Tibial nerve (tissue), 4 donors: ENCODE data around the gene MEF2C. TPM values are rescaled to one million over a fixed set of nuclear protein-coding genes. Genes with fewer than 3 reads are reported as not detected.

Experiments
- DNase-seq, 2 donors: peaks; one replicate each; pipeline ENCODE4 v3.0.0-alpha.2; 2019; ENCODE audit warnings: low spot score in 2 of 2
- H3K27ac ChIP-seq, 4 donors: fragments of 200-600 bp; sonication (generic) in 3 of 4; one replicate each; pipeline ENCODE4 v1.5.1; 2017 to 2019; ENCODE audit warnings: mild to moderate bottlenecking in 1 of 4
- H3K27me3 ChIP-seq, 2 donors: fragments of 200-600 bp; sonication (generic) in 1 of 2; one replicate each; pipeline versions ENCODE4 v1.5.1 to v1.6.0; 2017 to 2019
- H3K36me3 ChIP-seq, 3 donors: fragments of 200-600 bp; sonication (generic); one replicate each; pipeline ENCODE4 v1.5.1; 2018 to 2019
- H3K4me1 ChIP-seq, 4 donors: fragments of 200-600 bp; sonication (generic) in 3 of 4; one replicate each; pipeline ENCODE4 v1.5.1; 2017 to 2019
- H3K4me3 ChIP-seq, 4 donors: fragments of 200-600 bp; sonication (generic) in 3 of 4; one replicate each; pipeline ENCODE4 v1.5.1; 2017 to 2019; ENCODE audit warnings: mild to moderate bottlenecking in 1 of 4, moderate library complexity in 1 of 4
- H3K9me3 ChIP-seq, 4 donors: fragments of 200-600 bp; sonication (generic) in 3 of 4; one replicate each; pipeline ENCODE4 v1.5.1; 2017 to 2019
- EP300 ChIP-seq, 2 donors: sonication (generic); formaldehyde crosslinking; IDR thresholded peaks; one replicate each; pipeline ENCODE4 v1.6.1; 2017; ENCODE audit warnings: antibody characterized with exemption in 2 of 2, mild to moderate bottlenecking in 1 of 2
- POLR2A ChIP-seq, 2 donors: fragments of 450-650 bp; IDR thresholded peaks; one replicate each; pipeline ENCODE4 v1.6.1; 2017; ENCODE audit warnings: antibody characterized with exemption in 2 of 2, mild to moderate bottlenecking in 2 of 2, moderate library complexity in 2 of 2
- WGBS, 2 donors: methylation state at CpG; one replicate each; pipeline ENCODE4 v1.1.5; 2018; 5-methylcytosine and 5-hydroxymethylcytosine counted together
- total RNA-seq, 4 donors: library from RNA; depleted of rRNA; stranded (reverse); fragments of >200 nt; gene quantifications; one replicate each; pipeline ENCODE4 v1.1.0, GENCODE V29; 2016
- TF ChIP-seq, protein P1 (sequence below), 5 experiments: fragments of 200-600 bp in 3 of 5; fragments of 450-650 bp in 2 of 5; sonication (generic) in 3 of 5; IDR thresholded peaks; one replicate each; pipeline ENCODE4 v1.5.1; 2016 to 2019; ENCODE audit warnings: antibody characterized with exemption in 5 of 5, mild to moderate bottlenecking in 3 of 5, moderate library complexity in 2 of 5

The MEF2C gene
- total RNA-seq, 4 donors from 2014 or later = 16.5 to 40.8 (median 29.1) TPM

DNA sequence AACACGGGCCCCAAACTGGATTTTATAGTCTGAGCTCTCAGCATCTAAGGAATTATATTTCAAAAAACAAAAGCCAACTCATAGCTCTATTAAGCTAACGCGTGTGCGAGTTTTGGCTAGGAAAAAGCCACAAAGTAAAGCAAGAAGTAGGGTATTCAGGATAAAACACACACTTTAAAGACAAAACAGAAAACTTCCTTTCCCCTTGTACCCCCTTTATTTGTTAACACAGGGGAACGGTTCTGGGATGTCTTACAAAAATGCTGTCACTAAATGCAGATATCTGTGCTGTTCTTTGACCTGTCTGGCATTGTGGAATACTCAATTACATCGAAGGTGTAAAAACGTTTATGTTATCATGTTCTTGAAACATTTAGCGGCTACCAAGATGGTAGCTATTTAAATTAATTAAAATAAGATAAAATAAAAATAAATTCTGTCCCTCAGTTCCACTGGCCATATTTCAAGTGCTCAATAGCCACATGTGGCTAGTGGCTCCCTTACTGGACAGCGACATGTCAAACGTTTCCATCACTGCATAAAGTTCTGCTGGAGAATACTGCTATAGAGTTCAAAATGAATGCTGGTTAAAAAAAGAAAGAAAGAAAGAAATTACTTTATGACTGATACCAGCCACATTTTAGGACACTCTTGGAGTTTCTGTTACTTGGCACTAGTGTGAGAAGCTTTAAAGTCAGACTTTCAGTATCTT lies 7.2 kb upstream of the MEF2C start:
- TF ChIP-seq EP300 (IDR thresholded peaks at IDR 0.05) (no peak), POLR2A (IDR thresholded peaks at IDR 0.05) (no peak)
- TF ChIP-seq, protein P1, sequence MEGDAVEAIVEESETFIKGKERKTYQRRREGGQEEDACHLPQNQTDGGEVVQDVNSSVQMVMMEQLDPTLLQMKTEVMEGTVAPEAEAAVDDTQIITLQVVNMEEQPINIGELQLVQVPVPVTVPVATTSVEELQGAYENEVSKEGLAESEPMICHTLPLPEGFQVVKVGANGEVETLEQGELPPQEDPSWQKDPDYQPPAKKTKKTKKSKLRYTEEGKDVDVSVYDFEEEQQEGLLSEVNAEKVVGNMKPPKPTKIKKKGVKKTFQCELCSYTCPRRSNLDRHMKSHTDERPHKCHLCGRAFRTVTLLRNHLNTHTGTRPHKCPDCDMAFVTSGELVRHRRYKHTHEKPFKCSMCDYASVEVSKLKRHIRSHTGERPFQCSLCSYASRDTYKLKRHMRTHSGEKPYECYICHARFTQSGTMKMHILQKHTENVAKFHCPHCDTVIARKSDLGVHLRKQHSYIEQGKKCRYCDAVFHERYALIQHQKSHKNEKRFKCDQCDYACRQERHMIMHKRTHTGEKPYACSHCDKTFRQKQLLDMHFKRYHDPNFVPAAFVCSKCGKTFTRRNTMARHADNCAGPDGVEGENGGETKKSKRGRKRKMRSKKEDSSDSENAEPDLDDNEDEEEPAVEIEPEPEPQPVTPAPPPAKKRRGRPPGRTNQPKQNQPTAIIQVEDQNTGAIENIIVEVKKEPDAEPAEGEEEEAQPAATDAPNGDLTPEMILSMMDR (IDR thresholded peaks at IDR 0.05) = no peak
- peaks cover 0 to 31% (median 0%) of the 10 kb centered on the region in 4 donors for H3K4me1 ChIP-seq

DNA sequence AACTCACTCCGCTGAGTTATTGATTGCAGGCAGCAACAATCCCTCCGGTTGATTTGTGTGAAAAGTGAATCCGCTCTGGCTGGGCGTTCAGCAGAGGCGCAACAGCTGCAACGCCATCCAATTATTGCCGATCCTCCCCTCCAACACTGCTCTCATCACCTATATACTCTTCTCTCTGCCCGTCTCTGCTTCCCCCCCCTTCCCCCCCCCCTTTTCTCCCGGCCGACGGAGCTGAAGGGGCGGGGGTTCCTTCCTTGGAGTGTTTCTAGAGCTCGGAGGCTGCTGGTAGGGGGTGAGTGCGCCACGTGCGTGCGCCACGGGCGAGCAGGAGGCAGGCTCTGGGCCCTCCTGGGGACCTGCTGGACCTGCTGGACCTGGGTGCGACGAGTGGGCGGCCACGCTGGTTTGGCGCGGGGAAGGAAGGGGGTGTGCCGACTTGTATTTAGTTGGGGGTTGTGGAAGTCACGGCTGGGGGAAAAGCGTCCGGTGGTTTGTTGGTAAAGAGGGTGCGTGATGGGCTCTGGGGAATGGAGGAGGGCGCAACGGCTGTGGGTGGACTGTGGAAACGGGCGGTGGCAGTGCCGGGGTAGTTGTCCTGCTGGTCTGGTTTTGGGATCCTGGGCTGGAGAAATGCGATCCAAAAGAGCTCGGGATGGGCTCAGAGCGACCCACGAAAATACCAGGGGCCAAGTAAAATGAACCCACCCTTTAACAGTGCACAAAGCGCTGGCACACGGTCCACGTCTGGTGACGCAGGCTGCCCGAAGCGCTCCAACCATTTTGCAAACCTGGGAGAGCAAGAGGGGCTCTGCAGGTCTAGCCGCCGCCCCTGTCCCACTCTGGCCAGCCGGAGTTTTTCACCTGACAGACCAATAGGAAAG lies 6.4 kb upstream of the MEF2C start:
- H3K4me1 ChIP-seq = peaks cover 0 to 39% (median 0%) of the 10 kb centered on the region in 4 donors
- H3K27ac ChIP-seq = peak overlapping the region; percentile 77 to 85 (median 82)
- peak; percentile 23 to 30 for DNase-seq

More for the DNA sequence above, 7.2 kb upstream of the MEF2C start:
- 29% methylated on average over 10 of the region's 10 CpGs for WGBS, 2 donors
- Histone ChIP-seq H3K27ac (peak overlapping the region; percentile 77 to 85 (median 82)), H3K36me3 (no peaks in the 10 kb centered on the region), H3K4me3 (peak overlapping the region; percentile 40 to 66 (median 50)), H3K9me3 (no peaks in the 10 kb centered on the region), H3K27me3 (no peaks in the 10 kb centered on the region)
- no peak for DNase-seq

GRCh38 chr5:88888848-88889188 lies 5.8 kb upstream of the MEF2C start:
- Histone ChIP-seq H3K4me1 (peaks cover 0 to 40% (median 0%) of the 10 kb centered on the region in 4 donors), H3K27ac (peak overlapping the region; percentile 77 to 85 (median 82)), H3K27me3 (no peaks in the 10 kb centered on the region), H3K36me3 (no peaks in the 10 kb centered on the region), H3K9me3 (no peaks in the 10 kb centered on the region), H3K4me3 (peak overlapping the region; percentile 40 to 66 (median 50))
- DNase-seq = no peak
- 49 to 52% methylated on average over 9 of the region's 9 CpGs for WGBS, 2 donors
- TF ChIP-seq, protein P1 (IDR thresholded peaks at IDR 0.05) = no peak
- TF ChIP-seq POLR2A (IDR thresholded peaks at IDR 0.05) (no peak), EP300 (IDR thresholded peaks at IDR 0.05) (no peak)

More for the DNA sequence above, 6.4 kb upstream of the MEF2C start:
- Histone ChIP-seq H3K4me3 (peak overlapping the region; percentile 40 to 66 (median 50)), H3K9me3 (no peaks in the 10 kb centered on the region), H3K36me3 (no peaks in the 10 kb centered on the region), H3K27me3 (no peaks in the 10 kb centered on the region)
- 4 to 6% methylated on average over 48 of the region's 48 CpGs for WGBS, 2 donors
- TF ChIP-seq, protein P1 (IDR thresholded peaks at IDR 0.05) = no peak
- TF ChIP-seq EP300 (IDR thresholded peaks at IDR 0.05) (peak in 1 of 2 donors; percentile 27), POLR2A (IDR thresholded peaks at IDR 0.05) (peak in 1 of 2 donors; percentile 35)

- Histone ChIP-seq H3K4me1 (peaks cover 0 to 40% (median 0%) of the 10 kb centered on the region in 4 donors), H3K27me3 (no peaks in the 10 kb centered on the region), H3K27ac (peak overlapping the region in 2 of 4 donors; percentile 85), H3K4me3 (no peak overlapping the region), H3K36me3 (no peaks in the 10 kb centered on the region), H3K9me3 (no peaks in the 10 kb centered on the region)
- DNase-seq = no peak
- TF ChIP-seq, protein P1 (IDR thresholded peaks at IDR 0.05) = no peak
- TF ChIP-seq POLR2A (IDR thresholded peaks at IDR 0.05) (no peak), EP300 (IDR thresholded peaks at IDR 0.05) (no peak)
These were observed 5.3 kb upstream of the MEF2C start for GRCh38 chr5:88888291-88888690.
